ENCODE measurements around the gene TXNDC2.

The TXNDC2 gene

DNA sequence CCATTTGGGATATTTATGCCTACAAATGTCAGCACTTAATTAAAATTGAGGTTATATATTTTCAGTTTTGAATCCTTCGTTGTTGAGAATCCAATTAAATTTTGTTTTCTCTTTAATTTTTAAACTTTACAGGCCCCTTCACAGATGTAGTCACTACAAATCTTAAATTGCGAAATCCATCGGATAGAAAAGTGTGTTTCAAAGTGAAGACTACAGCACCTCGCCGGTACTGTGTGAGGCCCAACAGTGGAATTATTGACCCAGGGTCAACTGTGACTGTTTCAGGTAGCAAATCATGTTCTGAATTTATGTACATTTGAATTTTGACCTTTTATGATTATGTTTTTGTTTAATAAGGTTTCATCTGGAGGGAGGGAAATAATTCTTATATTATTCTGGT lies 45.9 kb downstream of the TXNDC2 start:
- DNase-seq (ENCODE audit: low spot score) = no peak

DNA sequence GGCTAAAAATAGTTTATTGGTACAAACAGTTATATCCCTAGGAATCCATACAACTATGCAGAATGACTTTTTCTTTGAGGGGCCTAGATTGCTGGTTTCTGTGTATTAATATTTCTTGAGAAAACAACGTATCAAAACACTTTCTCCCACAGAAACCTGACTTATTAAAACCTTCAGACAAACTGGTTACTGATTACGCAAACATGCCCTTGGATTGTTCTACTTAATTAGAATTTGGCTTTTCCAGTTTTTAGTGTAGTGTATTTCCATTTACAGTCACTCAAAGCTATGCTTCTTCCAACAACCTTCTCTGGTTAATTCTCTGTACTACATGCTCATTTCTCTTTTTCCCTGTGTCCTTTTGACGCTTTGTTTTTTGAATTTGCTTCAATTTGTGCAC lies 48.1 kb downstream of the TXNDC2 start:
- no peak for DNase-seq (ENCODE audit: low spot score)

DNA sequence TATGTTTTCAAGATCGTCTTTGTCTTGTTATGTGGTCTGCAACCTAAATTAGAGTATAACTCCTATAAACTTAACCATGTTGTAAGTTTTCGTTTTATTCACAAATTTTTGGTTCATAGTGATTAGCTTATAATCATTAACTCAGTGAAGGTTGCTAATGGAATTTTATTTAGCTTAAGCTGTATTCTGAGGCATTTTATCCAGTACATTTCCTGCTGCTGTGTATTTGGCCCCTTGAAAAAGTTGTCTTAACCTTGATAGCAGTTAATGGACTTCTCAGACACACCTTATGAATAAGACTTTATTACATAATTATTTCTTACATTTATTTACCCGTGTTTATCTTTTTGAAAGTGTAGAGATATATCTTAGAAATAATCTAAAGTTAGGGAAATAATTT lies 48.5 kb downstream of the TXNDC2 start:
- DNase-seq (ENCODE audit: low spot score) = no peak

Measured in Ammon's horn (tissue), 1 donor.